NCI-H2171 treated with DMSO at 0.1 percent for 48 hours (cell line): ENCODE measurements around the gene GUCA1A.
"Not testable (repeated sequence)": the region's sequence is repeated elsewhere in the genome, so short reads cannot be mapped to it uniquely, and the experiment has no call there.

Experiments used
- DNase-seq: peaks from one replicate; lab custom pipeline; 2025; lab: John Stamatoyannopoulos, UW

GUCA1A gene

DNA sequence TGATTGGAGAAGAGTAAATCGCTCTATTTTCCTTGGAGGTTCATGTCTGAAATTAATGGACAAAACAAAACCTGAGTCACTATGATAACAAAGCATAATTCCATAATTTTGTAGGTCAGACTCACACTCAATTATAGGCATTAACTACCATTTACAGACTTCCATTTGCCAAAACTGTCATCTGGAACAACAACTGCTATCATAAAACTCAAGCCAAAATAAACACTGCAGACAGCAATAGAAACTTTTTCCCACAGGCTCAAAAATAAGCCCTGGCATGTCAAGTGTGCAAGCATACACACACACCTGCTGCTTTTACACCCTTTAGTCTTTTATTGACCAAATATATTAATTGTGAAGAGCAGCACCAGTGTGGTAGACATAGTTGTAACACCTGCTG is 37.4 kb downstream of the GUCA1A start:
- peak; percentile 87 for DNase-seq

DNA sequence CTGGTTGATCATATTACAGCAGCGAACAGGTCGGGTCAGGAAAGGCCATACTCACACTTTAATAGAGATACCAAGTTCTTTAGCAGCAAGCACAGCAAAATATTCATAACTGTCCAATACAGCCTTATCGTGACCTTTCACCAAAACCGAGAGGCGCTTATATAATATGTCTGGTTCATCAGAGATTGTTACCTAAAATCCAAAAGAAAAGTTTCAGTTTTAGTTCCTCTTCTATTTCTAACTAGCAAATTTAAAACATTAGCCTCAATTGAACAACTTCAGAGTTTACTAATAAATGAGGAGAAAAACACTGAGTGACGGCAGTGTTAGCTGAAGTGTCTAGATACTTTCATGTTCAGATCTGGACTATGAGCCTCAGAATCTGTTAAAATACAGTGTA is 38.6 kb downstream of the GUCA1A start:
- peak; percentile 26 for DNase-seq

DNA sequence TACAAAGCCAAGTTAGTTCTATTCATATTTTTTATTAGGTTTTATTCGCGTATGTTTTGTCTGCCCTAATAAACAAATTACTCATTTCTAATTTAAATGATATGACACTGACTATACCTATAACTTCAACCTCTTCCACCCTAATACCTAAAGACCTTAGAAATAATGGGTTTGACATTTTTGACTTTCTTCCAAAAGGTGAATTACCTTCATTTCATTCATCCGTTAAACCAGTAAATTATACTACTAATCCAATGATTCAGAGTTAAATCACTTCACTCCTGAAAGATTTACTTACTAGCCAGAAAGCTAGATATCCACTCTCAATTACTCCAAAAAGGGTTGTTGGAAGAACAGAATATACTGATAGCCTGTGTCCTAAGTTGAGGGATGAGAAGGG is 39.3 kb downstream of the GUCA1A start:
- no peak for DNase-seq

DNA sequence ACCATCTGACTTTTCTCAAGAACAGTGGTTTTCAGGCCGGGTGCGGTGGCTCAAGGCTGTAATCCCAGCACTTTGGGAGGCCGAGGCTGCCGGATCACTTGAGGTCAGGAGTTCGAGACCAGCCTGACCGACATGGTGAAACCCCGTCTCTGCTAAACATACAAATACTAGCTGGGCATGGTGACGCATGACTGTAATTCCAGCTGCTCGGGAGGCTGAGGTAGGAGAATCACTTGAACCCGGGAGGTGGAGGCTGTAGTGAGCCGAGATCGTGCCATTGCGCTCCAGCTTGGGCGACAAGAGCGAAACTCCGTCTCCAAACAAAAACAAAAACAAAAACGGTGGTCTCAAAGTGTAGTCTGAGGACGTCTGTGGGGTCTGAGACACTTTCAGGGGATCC is 43.3 kb downstream of the GUCA1A start:
- DNase-seq = not testable (repeated sequence)

DNA sequence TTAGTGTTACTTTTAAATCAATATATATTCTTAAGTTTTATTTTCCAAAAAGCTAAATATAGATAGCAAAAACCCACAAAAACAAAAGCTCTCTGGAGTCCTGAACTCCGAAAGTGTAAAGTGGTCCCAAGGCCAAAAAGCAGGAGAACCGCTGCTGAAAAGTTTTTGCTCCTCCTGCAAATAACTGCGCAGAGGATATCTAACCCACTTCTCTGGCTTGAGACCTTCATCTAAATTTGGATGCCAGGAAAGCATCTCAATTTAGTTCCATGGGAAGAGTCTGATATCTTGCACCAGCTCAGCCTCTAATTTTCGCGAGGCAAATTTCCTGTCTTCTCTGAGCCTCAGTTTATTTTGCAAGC is 44.0 kb downstream of the GUCA1A start:
- no peak for DNase-seq

DNA sequence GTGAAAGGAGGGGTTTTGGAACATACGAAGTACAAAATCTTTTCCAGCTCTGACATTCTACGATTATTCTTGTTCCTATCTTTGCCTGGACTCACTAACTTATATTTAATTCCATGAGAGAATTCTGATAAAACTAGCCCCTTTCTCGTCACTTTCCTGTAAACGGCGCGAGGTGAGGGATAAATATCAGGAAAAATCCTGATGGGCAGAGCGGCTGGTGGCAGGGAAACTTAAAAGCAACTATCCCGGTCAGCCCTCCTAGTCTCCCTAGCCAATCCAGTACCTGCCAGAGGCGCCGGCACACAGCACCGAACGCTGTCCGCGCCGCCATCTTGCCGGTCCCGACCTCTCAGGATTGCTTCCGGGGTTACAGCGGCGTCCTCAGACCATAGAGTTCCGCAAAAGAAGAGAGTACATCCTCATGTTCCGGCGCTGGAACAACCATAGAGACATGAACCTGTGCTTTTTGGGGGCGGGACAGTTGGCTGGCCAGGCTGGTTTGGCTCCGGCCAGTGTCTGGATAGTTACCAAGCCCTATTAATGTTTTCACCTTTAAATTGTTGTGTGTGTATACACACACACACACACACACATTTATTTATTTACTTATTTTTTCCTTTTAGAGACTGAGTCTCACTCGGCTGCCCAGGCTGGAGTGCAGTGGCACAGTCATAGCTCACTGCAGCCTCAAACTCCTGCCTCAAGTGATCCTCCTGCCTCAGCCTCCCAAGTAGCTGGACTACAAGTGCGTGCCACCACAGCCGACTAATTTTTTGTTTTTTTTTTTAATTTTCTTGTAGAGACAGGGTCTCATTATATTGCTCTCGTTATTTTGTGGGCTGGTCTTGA is 44.6 kb downstream of the GUCA1A start, which contains the start of gene MRPS10:
MRPS10 (minus strand) TSS at position 343 of the 849 bp plus-strand sequence; CDS start at position 331, 12 bp downstream.
- DNase-seq = peak; percentile 96

DNA sequence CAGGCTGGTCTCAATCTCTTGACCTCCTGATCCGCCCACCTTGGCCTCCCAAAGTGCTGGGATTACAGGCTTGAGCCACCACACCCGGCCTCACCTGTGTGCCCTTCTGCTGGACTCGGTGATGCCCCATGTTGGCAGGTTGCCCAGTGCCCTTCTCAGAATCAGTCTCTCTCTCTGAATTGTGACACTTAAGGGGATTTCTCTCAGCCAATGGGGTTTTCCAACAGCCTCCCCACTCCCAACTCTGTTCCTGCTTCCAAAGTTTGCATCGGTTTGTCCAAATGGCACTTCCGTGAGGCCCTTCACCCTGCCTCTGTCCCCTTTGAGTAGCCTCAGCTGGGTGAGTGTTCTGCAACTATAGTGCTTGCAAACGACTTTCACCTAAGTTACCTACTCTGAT is 47.6 kb downstream of the GUCA1A start:
- no peak for DNase-seq

DNA sequence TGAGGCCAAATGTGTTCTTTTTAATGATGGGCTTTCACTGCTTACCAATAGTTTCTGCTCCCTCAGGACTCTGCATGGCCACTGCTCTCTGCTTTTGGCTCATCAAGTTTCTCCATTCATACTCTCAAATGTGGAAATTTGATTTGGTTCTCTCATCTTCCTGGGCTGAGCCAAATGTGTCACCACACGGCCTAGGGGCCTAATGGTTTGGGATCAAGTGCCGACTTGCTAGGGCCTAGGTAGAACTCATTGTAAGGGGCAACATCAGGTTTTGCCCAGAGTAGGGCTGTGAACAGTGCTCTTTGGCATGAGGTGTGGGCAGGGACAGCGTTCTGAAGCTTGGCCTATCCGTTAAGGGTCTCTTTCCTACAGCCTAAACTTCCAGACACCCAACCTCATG is 48.4 kb downstream of the GUCA1A start:
- DNase-seq = no peak

DNA sequence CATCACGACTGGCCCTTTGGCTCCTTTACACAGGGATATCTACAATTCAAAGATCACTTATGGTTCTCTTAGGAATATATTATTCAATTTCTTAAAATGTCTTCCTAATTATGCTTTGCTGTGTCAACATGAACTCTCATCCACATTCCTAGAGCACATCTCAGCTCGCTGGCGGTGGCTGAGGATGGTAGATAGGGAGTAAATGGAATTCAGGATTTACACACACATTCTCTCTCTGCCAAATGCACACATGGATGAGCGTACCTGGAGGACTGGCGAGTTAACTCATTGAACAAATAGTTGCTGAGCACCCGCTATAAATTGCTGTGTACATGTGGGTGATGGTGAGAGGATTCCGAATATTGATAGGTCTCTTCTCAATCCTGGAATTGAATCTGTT is 49.3 kb downstream of the GUCA1A start:
- DNase-seq = peak; percentile 11

DNA sequence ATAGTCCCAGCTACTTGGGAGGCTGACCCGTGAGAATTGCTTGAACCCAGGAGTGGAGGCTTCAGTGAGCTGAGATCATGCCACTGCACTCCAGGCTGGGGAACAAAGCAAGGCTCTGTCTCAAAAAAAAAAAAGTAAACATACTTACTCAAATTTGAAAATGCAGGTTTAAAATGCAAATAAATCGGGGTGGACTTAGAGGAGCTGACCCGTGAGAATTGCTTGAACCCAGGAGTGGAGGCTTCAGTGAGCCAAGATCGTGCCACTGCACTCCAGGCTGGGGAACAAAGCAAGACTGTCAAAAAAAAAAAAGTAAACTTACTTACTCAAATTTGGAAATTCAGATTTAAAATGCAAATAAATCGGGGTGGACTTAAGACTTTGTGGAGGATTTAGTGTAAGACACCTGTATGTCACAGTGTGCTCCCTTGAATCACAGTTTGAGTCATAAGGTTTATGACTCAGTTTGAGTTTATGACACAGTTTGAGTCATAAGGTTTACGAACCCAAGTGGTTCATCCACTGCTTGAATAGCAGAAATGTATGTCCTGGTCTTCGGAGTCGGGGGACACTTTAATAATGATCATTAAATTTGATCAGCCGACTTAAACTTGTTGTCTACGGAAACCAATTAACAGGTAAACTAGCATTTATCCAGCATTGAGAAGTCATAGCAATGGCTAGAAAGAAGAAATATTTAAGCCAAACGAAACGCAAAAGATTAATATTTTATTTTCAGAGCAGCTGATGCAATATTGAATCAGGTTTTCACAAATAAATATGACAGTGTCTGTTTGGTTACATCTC is 51.3 kb downstream of the GUCA1A start:
- DNase-seq = no peak

DNA sequence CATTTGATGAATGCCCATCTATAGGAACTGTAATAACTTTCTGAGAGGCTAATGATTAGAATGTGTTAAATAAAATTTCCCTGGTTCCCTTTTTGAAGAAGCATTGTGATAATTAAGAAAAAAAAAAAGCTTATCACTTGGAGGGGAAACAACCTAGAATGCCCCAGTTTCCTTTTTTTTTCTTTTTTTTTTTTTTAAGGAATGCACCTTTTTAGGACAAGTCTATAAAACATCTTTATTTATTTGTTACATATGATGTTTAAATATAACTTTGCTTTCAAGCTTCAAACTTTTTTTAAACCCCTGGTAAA is 51.8 kb downstream of the GUCA1A start:
- DNase-seq = no peak

DNA sequence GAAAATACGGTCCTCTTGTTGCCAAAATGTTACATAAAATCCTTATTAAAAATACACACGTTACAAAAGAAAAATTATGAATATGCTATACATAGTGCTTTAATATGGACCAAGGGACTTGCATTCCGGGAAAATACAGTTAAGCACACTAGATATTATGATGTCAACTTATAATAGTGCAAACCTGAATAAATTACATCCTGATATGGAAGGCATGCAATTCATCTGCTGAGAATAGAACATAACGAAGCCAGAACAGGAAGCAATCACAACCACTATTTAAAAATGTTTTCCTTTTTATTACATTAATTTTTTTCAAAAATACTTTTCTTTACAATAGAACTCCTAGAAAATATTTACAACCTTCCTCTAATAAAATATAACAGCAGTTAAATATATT is 52.3 kb downstream of the GUCA1A start:
- no peak for DNase-seq

DNA sequence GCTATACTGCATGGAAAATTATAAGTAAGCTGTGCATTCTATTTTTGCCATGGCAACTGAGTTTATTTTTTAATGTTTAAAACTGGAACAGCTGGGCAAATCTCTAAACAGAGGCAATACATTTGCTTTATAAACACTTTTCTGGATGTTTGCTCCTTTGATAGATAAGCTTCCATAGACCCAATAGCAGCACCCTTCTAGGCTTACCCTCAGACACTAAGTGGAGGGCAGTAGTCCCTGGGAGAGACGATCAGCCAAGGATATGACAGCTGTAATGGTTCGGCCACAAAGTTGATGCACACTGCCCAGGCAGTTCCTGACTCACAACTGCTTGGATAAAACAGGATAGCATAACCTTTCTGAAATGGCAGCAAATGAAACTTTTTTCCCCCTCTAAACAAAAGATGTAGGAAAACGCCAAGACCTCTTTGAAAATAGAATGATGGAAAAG is 53.0 kb downstream of the GUCA1A start:
- DNase-seq = no peak

DNA sequence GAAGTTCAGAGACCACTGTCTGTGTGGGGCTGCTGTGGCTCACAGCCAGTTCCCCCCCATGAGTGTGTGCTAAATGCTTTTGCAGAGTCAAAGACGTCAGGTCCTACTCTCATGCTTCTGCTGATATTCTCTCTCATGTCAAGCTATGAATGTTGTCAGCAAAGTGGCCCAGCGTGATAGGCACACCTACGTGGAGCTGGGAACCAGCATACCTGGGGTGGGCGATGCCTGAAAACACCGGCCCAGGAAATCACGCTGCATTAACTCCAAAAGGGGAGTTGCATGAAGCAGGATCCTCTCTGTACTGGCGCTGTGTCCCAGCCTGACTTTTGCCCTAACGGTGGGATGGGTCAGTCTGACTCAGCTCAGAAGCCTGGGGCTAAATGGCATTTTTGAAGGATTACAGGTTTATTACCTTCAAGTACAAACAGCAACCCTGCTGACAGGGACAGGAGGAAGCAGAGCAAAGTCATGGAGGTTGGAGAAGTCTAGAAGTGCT is 53.5 kb downstream of the GUCA1A start:
- no peak for DNase-seq

DNA sequence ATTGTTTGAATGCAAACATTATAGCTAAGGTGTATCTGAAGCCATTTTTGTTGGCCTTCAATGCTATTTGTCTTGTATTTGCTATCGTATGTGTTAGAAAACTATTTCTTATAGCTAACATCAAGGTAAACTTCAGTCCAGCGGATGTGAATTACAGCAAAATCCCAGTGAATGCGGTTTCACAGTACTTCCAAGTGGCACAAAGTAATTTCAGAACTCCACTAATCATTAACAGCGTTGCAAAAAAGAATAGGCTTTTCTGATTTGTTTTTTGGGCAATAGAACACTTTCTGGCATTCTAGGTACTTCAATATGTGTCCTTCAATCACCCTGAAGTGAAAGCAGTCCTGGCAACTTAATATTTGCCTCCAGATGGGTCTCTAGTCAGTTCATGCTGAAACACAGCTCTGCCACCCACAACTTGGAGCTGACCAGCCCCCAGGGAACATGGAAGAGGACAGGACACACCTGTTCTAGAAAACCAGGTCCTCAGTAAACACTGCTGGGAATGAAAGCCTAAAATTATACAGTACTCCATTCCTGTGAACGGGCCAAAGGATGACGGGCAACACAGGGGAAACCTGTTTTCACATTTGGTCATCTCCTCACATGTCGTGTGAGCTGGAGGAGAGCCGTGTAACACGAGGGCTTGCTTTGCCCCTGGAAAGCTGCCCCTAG is 54.1 kb downstream of the GUCA1A start:
- DNase-seq = no peak

DNA sequence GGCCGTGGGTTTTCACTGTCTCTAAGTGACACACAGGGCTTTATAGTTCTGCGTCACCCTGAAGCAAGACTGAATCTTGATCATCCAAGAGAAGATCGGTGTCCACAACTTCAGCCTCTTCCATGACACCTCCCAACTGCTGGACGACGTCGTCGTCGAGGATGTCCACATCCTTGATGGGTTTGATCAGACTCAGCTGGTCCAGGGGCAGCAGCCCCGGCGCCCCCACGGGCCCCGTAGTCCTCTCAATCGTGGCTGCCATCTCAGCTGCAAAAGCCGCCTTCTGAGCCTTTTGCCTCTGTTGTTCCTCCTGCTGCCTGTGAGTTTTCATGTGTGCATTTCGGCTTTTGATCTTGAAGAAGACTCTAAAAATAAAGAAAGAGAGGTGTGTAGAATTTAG is 55.1 kb downstream of the GUCA1A start:
- DNase-seq = no peak
